ENCODE results near the gene DCDC1. TPM values are rescaled to one million over a fixed set of nuclear protein-coding genes. Genes with fewer than 3 reads are reported as not detected.

DCDC1 gene
- total RNA-seq, 1 experiment from 2014 or later: 0.22 TPM

GRCh38 chr11:30821438-30821965 lies 548.0 kb downstream of the DCDC1 start:
- H3K4me3 Mint-ChIP-seq: no peak overlapping the region
- no peak for TF ChIP-seq ETV6 (CRISPR knock-in tag; IDR thresholded peaks at IDR 0.05)
- TF ChIP-seq ZNF425 (CRISPR knock-in tag; conservative IDR thresholded peaks at IDR 0.05): no peak
- TF ChIP-seq USF1 (CRISPR knock-in tag; IDR thresholded peaks at IDR 0.05): no peak
- no peak for TF ChIP-seq JAZF1 (CRISPR knock-in tag; IDR thresholded peaks at IDR 0.05)
- TF ChIP-seq ZNF396 (CRISPR knock-in tag; IDR thresholded peaks at IDR 0.05; ENCODE audit: borderline replicate concordance): no peak
- TF ChIP-seq STAT6 (CRISPR knock-in tag; conservative IDR thresholded peaks at IDR 0.05; ENCODE audit: low read depth): no peak
- no peak for TF ChIP-seq RELA (CRISPR knock-in tag; IDR thresholded peaks at IDR 0.05; ENCODE audit: borderline replicate concordance)
- TF ChIP-seq ZNF532 (CRISPR knock-in tag; IDR thresholded peaks at IDR 0.05; ENCODE audit: borderline replicate concordance): no peak
- TF ChIP-seq ZNF512 (CRISPR knock-in tag; IDR thresholded peaks at IDR 0.05; ENCODE audit: borderline replicate concordance): no peak
- TF ChIP-seq FOXK1 (CRISPR knock-in tag; IDR thresholded peaks at IDR 0.05): no peak
- TF ChIP-seq ZSCAN18 (CRISPR knock-in tag; IDR thresholded peaks at IDR 0.05): no peak
- TF ChIP-seq NR2C2 (CRISPR knock-in tag; IDR thresholded peaks at IDR 0.05): no peak
- ATAC-seq (no peak), DNase-seq (ENCODE audit: low spot score) (no peak)
- POLR2A ChIA-PET: no interaction called here
- CTCF ChIA-PET: no interaction called here
- no peaks in the 10 kb centered on the region for H3K9me3 Mint-ChIP-seq
- H3K36me3 Mint-ChIP-seq: no peaks in the 10 kb centered on the region
- H3K4me1 Mint-ChIP-seq: no peaks in the 10 kb centered on the region
- no peaks in the 10 kb centered on the region for H3K27me3 Mint-ChIP-seq (ENCODE audit: low read depth)
- H3K27ac Mint-ChIP-seq: no peak overlapping the region

All from WTC11 (cell line).